CD14-positive monocyte (primary cell): ENCODE measurements around the gene TOR1A. TPM values are rescaled to one million over a fixed set of nuclear protein-coding genes. Genes with fewer than 3 reads are reported as not detected.
A peak's percentile ranks its signal among the peaks of the same experiment; 100 is the strongest.

Experiments used
- DNase-seq, 3 donors: peaks; one replicate each; pipeline ENCODE4 v3.0.0-alpha.2; 2011 to 2022
- H2AFZ ChIP-seq: 2 replicates; pipeline ENCODE4 v1.6.0; 2012; ENCODE audit warnings: mild to moderate bottlenecking, low read depth, low read length, inconsistent platforms; ENCODE audit not compliant: insufficient read depth, poor library complexity, severe bottlenecking
- H3K27ac ChIP-seq, 2 donors: 1 replicate in 1 of 2; 2 replicates in 1 of 2; pipeline ENCODE4 v1.5.1; 2012 to 2013; ENCODE audit warnings: low read length in 2 of 2, control low read depth in 1 of 2, inconsistent platforms in 1 of 2, low read depth in 1 of 2, mild to moderate bottlenecking in 1 of 2
- H3K27me3 ChIP-seq, 2 donors: one replicate each; pipeline versions ENCODE4 v1.6.0 to v1.6.1; 2011 to 2013; ENCODE audit warnings: low read length in 2 of 2; ENCODE audit not compliant: control insufficient read depth in 2 of 2, insufficient read depth in 2 of 2
- H3K36me3 ChIP-seq, 2 donors: replicated peaks in 1 of 2; 1 replicate in 1 of 2; 2 replicates in 1 of 2; pipeline versions ENCODE4 v1.5.1 to v1.6.1; 2012 to 2013; ENCODE audit warnings: low read length in 2 of 2, control low read depth in 1 of 2, inconsistent platforms in 1 of 2, mild to moderate bottlenecking in 1 of 2; ENCODE audit not compliant: insufficient read depth in 2 of 2, control insufficient read depth in 1 of 2
- H3K4me1 ChIP-seq, 2 donors: 1 replicate in 1 of 2; 2 replicates in 1 of 2; pipeline versions ENCODE4 v1.5.1 to v1.6.1; 2012 to 2013; ENCODE audit warnings: low read length in 2 of 2, control low read depth in 1 of 2, inconsistent platforms in 1 of 2, mild to moderate bottlenecking in 1 of 2, moderate library complexity in 1 of 2; ENCODE audit not compliant: insufficient read depth in 2 of 2, control insufficient read depth in 1 of 2
- H3K4me2 ChIP-seq: replicated peaks from 2 replicates; pipeline ENCODE3; 2012; ENCODE audit warnings: low read length, moderate library complexity, mild to moderate bottlenecking; ENCODE audit not compliant: poor library complexity, severe bottlenecking; ENCODE audit errors: extremely low read depth
- H3K4me3 ChIP-seq, 3 experiments: fragments of 200-600 bp in 1 of 3; sonication (generic) in 1 of 3; replicated peaks in 1 of 3; 1 replicate in 2 of 3; 2 replicates in 1 of 3; pipeline ENCODE4 v1.5.1; 2011 to 2013; ENCODE audit warnings: low read length in 3 of 3, mild to moderate bottlenecking in 3 of 3, control low read depth in 2 of 3, low read depth in 2 of 3, inconsistent platforms in 1 of 3, moderate library complexity in 1 of 3
- H3K79me2 ChIP-seq: 2 replicates; pipeline ENCODE4 v1.6.0; 2012; ENCODE audit warnings: mild to moderate bottlenecking, control low read depth, inconsistent platforms, low read length, moderate library complexity; ENCODE audit not compliant: insufficient read depth
- H3K9ac ChIP-seq: 2 replicates; pipeline ENCODE4 v1.6.0; 2017; ENCODE audit warnings: low read length, mild to moderate bottlenecking; ENCODE audit not compliant: insufficient read depth, poor library complexity, severe bottlenecking
- H3K9me3 ChIP-seq, 2 donors: replicated peaks in 1 of 2; 1 replicate in 1 of 2; 2 replicates in 1 of 2; pipeline versions ENCODE4 v1.5.1 to v1.6.1; 2012 to 2013; ENCODE audit warnings: low read length in 2 of 2, control low read depth in 1 of 2; ENCODE audit not compliant: control insufficient read depth in 1 of 2, insufficient read depth in 1 of 2
- H4K20me1 ChIP-seq: 2 replicates; pipeline ENCODE4 v1.6.0; 2012; ENCODE audit warnings: mild to moderate bottlenecking, low read length, control low read depth, moderate library complexity; ENCODE audit not compliant: insufficient read depth
- H3K27ac Mint-ChIP-seq, 7 donors: one replicate each; pipeline ENCODE4 v1.8.0; 2020; ENCODE audit warnings: mild to moderate bottlenecking in 7 of 7, mixed read lengths in 7 of 7, moderate library complexity in 6 of 7, inconsistent platforms in 2 of 7
- H3K27me3 Mint-ChIP-seq, 3 donors: one replicate each; pipeline ENCODE4 v1.8.0; 2021 to 2022; ENCODE audit warnings: low read depth in 3 of 3, mild to moderate bottlenecking in 3 of 3, mixed read lengths in 3 of 3, moderate library complexity in 3 of 3, inconsistent platforms in 1 of 3
- H3K36me3 Mint-ChIP-seq, 2 donors: one replicate each; pipeline ENCODE4 v1.8.0; 2020; ENCODE audit warnings: mixed read lengths in 2 of 2, inconsistent platforms in 1 of 2, mild to moderate bottlenecking in 1 of 2
- H3K4me1 Mint-ChIP-seq: one replicate; pipeline ENCODE4 v1.8.0; 2020; ENCODE audit warnings: mild to moderate bottlenecking, mixed read lengths
- H3K4me3 Mint-ChIP-seq, 2 donors: one replicate each; pipeline ENCODE4 v1.8.0; 2020; ENCODE audit warnings: mild to moderate bottlenecking in 2 of 2, mixed read lengths in 2 of 2, moderate library complexity in 1 of 2
- H3K9me3 Mint-ChIP-seq, 7 donors: one replicate each; pipeline ENCODE4 v1.8.0; 2020 to 2022; ENCODE audit warnings: mixed read lengths in 7 of 7, mild to moderate bottlenecking in 6 of 7, moderate library complexity in 6 of 7, inconsistent platforms in 2 of 7
- CTCF ChIP-seq: fragments of 200-600 bp; IDR thresholded peaks from one replicate; pipeline ENCODE4 v1.8.0; 2022; ENCODE audit warnings: antibody characterized with exemption, mild to moderate bottlenecking
- WGBS: methylation state at CpG from one replicate; pipeline ENCODE4 v1.1.5; 2013; ENCODE audit warnings: missing lambda C conversion rate; ENCODE audit not compliant: insufficient coverage; 5-methylcytosine and 5-hydroxymethylcytosine counted together
- intact Hi-C, 2 donors: fragments of 100-400 bp; cut with micrococcal nuclease; formaldehyde crosslinking; loops; one replicate each; pipeline versions ENCODE4 v1.15.0 to v1.15.1; 2023
- polyA plus RNA-seq, 3 donors: library from polyadenylated mRNA; depleted of rRNA in 1 of 3; unstranded in 2 of 3; stranded (reverse) in 1 of 3; fragments of 300-500 nt in 2 of 3; fragments of >200 nt in 1 of 3; fragmentation: Illumina TruSeq in 2 of 3; gene quantifications; 1 replicate in 2 of 3; 2 replicates in 1 of 3; pipeline ENCODE4 v1.2.3, GENCODE V29; 2012 to 2021

Gene TOR1A
- polyA plus RNA-seq, 3 donors: 41.2 to 95.3 (median 89.6) TPM

- no peaks in the 10 kb centered on the region for H3K79me2 ChIP-seq
- H3K27ac ChIP-seq: no peak overlapping the region
- H3K27me3 Mint-ChIP-seq: peaks cover 0 to 6% (median 0%) of the 10 kb centered on the region in 3 donors
- no peaks in the 10 kb centered on the region for H3K27me3 ChIP-seq
- no peak overlapping the region for H2AFZ ChIP-seq
- no peak overlapping the region for H3K9ac ChIP-seq
- peak overlapping the region in 1 of 2 donors; percentile 21 for H3K4me3 Mint-ChIP-seq
- H3K4me3 ChIP-seq: no peak overlapping the region
- TF ChIP-seq CTCF: no peak
- intact Hi-C loops: no loop called here
- H4K20me1 ChIP-seq: no peaks in the 10 kb centered on the region
- H3K36me3 ChIP-seq: peaks cover 34 to 45% of the 10 kb centered on the region in 2 donors
- peaks cover 38 to 78% of the 10 kb centered on the region in 2 donors for H3K36me3 Mint-ChIP-seq
- H3K4me1 ChIP-seq: peaks cover 8 to 11% of the 10 kb centered on the region in 2 donors
- no peaks in the 10 kb centered on the region for H3K9me3 ChIP-seq
- DNase-seq: peak in 1 of 3 donors; percentile 28
- H3K4me1 Mint-ChIP-seq: peaks cover 31% of the 10 kb centered on the region
- H3K9me3 Mint-ChIP-seq: peaks cover 0 to 3% (median 0%) of the 10 kb centered on the region in 7 donors
- 47% methylated on average over 16 of the region's 17 CpGs for WGBS
- peak overlapping the region in 3 of 7 donors; percentile 18 to 50 (median 26) for H3K27ac Mint-ChIP-seq
- H3K4me2 ChIP-seq: no peak overlapping the region
Measured at GRCh38 chr9:129866394-129867135, 42.6 kb upstream of the TOR1A start.

GRCh38 chr9:129865668-129866320 lies 41.9 kb upstream of the TOR1A start:
- Histone ChIP-seq H3K9ac (no peak overlapping the region), H3K36me3 (peaks cover 42 to 52% of the 10 kb centered on the region in 2 donors), H3K4me2 (no peak overlapping the region), H4K20me1 (no peaks in the 10 kb centered on the region), H3K9me3 (no peaks in the 10 kb centered on the region), H3K27ac (no peak overlapping the region), H2AFZ (no peak overlapping the region), H3K4me3 (no peak overlapping the region), H3K4me1 (peaks cover 8 to 11% of the 10 kb centered on the region in 2 donors), H3K79me2 (no peaks in the 10 kb centered on the region), H3K27me3 (no peaks in the 10 kb centered on the region)
- no peak for TF ChIP-seq CTCF
- no peak for DNase-seq
- intact Hi-C loops: no loop called here
- Mint-ChIP-seq H3K9me3 (peaks cover 0 to 3% (median 0%) of the 10 kb centered on the region in 7 donors), H3K36me3 (peaks cover 44 to 84% of the 10 kb centered on the region in 2 donors), H3K4me1 (peaks cover 31% of the 10 kb centered on the region), H3K27me3 (peaks cover 0 to 6% (median 0%) of the 10 kb centered on the region in 3 donors), H3K27ac (peak overlapping the region in 2 of 7 donors; percentile 26 to 50), H3K4me3 (no peak overlapping the region)
- 74% methylated on average over 6 of the region's 14 CpGs for WGBS
